HTR-8/SVneo (cell line): ENCODE results near the gene VN1R5.

ENCODE experiments used
- DNase-seq: peaks from one replicate; pipeline ENCODE4 v3.0.0; 2011; ENCODE audit warnings: low spot score, mixed read lengths; ENCODE audit not compliant: insufficient read length
- FAIRE-seq: peaks from 2 replicates; lab custom pipeline; 2011; peaks lifted over from hg19 to GRCh38; lab: Jason Lieb, UNC

Gene VN1R5

GRCh38 chr1:247298701-247299100, 42.8 kb downstream of the VN1R5 start:
- no peak for DNase-seq
- FAIRE-seq = no peak

GRCh38 chr1:247299723-247300381, 44.0 kb downstream of the VN1R5 start:
- DNase-seq (no peak), FAIRE-seq (no peak)

DNA sequence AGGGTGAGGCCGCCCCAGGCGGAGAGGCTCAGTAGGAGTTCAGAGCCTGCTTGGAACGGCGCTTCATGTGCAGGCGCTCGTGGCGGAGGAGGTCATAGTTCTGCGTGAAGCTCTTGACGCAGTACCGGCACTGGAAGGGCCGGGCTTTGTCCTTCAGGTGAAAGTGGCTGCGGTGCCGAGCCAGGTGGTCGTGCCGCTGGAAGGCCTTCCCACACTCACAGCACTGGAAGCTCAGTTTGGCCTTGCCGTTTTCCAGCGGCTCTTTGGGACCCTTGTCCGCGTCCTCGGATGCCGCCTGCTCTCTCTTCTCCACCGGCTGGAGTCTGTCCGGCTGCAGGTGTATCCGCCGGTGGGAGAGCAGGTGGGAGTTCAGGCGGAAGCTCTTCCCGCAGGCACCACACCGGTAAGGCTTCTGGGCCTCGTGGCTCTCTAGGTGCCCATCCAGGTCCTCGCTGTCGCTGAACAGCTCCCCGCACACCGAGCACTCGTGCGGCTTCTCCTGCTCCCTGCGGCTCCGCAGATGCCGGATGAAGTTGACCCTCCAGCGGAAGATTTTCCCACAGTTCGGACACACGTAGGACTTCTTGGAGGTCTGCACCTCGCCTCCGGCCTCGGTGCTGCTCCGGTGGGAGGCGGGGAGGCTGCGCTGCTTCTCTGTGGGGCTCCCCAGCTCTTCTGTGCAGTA, 44.8 kb downstream of the VN1R5 start:
- FAIRE-seq (no peak), DNase-seq (no peak)

GRCh38 chr1:247301176-247301540, 45.3 kb downstream of the VN1R5 start:
- DNase-seq (no peak), FAIRE-seq (no peak)

GRCh38 chr1:247303216-247303615, 47.3 kb downstream of the VN1R5 start:
- no peak for DNase-seq
- no peak for FAIRE-seq

- FAIRE-seq = no peak
- no peak for DNase-seq
These were observed 48.2 kb downstream of the VN1R5 start for GRCh38 chr1:247304031-247304430.
